Neutrophil (primary cell): ENCODE measurements around the gene NEXN.
A peak's percentile ranks its signal among the peaks of the same experiment; 100 is the strongest.

Source experiments
- H3K27ac ChIP-seq: fragments of 200-600 bp; sonication (generic); 2 replicates; pipeline ENCODE4 v1.5.1; 2016; ENCODE audit warnings: mild to moderate bottlenecking, moderate library complexity
- H3K27me3 ChIP-seq: fragments of 200-600 bp; sonication (generic); 2 replicates; pipeline ENCODE4 v1.6.0; 2016; ENCODE audit warnings: mild to moderate bottlenecking
- H3K36me3 ChIP-seq: fragments of 200-600 bp; sonication (generic); 2 replicates; pipeline ENCODE4 v1.5.1; 2017
- H3K4me1 ChIP-seq, 2 experiments: fragments of 200-600 bp in 1 of 2; sonication (generic) in 1 of 2; 1 replicate in 1 of 2; 2 replicates in 1 of 2; pipeline versions ENCODE4 v1.5.1 to v1.6.1; 2013 to 2016; ENCODE audit warnings: low read depth in 1 of 2, low read length in 1 of 2, mild to moderate bottlenecking in 1 of 2, moderate library complexity in 1 of 2; ENCODE audit not compliant: control insufficient read depth in 1 of 2, insufficient read depth in 1 of 2
- H3K4me3 ChIP-seq, 2 experiments: fragments of 200-600 bp in 1 of 2; sonication (generic) in 1 of 2; 1 replicate in 1 of 2; 2 replicates in 1 of 2; pipeline ENCODE4 v1.5.1; 2013 to 2016; ENCODE audit warnings: low read depth in 1 of 2, low read length in 1 of 2, mild to moderate bottlenecking in 1 of 2, moderate library complexity in 1 of 2
- H3K9me3 ChIP-seq: fragments of 200-600 bp; sonication (generic); 2 replicates; pipeline ENCODE4 v1.5.1; 2016
- TF ChIP-seq, protein P1 (sequence below): fragments of 200-600 bp; sonication (generic); IDR thresholded peaks from 2 replicates; pipeline ENCODE4 v1.5.1; 2016; ENCODE audit warnings: antibody characterized with exemption

NEXN gene

DNA sequence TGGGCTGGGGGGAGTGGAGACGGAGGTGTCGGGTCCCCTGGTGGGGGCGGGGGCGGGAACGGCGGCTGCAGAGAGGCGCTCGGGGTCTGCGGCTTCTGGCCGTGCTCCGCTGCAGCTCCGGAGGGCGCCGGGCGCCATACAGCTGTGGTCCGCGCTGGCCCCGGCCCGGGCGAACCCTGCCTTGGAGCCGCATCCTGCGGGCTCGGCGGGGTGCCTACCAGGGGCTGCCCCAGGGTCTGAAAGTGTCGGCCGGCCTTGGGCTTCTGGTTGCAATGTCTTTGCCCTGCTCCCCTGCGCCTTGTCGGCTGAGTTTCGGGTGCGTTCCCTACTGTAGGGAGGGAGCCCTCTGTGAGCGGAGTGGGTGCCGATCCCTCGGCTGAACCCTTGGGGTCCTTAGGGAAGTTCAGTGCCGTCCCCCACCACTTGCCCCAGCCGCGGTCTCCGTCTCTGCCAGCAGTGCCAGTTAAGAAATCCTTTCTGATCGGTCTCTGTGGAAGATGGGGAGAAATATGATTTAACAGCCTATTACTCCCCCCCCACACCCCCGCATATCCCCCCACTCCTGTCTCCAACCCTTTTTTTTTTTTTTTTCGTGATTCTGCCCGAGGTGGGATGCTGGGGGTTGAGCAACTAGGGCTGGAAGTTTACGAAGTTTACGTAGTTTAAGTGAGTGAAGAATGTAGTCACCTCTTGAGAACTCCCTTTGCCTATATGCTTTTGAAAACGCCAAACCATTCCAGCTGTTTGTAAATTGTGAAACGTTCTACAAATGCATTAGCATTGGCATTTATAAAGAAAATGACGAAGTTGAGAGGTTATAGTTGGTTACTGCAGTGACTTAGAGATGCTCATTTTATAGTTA is 588 bp downstream of the NEXN start:
- Histone ChIP-seq H3K4me3 (peak overlapping the region in 1 of 2 experiments; percentile 45), H3K9me3 (no peaks in the 10 kb centered on the region), H3K27ac (no peak overlapping the region), H3K36me3 (no peaks in the 10 kb centered on the region), H3K27me3 (peaks cover 39% of the 10 kb centered on the region), H3K4me1 (peaks cover 0 to 15% of the 10 kb centered on the region in 2 experiments)
- TF ChIP-seq, protein P1, sequence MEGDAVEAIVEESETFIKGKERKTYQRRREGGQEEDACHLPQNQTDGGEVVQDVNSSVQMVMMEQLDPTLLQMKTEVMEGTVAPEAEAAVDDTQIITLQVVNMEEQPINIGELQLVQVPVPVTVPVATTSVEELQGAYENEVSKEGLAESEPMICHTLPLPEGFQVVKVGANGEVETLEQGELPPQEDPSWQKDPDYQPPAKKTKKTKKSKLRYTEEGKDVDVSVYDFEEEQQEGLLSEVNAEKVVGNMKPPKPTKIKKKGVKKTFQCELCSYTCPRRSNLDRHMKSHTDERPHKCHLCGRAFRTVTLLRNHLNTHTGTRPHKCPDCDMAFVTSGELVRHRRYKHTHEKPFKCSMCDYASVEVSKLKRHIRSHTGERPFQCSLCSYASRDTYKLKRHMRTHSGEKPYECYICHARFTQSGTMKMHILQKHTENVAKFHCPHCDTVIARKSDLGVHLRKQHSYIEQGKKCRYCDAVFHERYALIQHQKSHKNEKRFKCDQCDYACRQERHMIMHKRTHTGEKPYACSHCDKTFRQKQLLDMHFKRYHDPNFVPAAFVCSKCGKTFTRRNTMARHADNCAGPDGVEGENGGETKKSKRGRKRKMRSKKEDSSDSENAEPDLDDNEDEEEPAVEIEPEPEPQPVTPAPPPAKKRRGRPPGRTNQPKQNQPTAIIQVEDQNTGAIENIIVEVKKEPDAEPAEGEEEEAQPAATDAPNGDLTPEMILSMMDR: no peak

DNA sequence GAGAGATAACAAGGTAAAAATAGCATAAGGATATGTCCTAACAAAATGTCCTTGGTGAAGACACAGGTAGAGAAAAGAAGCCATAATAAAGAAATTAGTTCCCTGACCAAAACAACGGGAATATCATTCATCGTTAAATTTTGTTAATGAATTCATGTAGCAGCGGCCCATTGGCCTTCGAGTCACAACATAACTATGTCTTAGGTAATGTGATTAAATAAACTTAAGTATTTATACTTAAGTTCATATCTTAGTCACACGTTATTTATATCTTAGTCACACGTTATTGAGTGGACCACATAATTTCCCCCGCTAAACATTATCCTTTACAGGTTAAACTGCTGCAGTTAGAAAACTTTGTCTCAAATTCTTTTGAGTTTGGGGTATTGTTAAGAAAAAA is 1.2 kb downstream of the NEXN start:
- Histone ChIP-seq H3K4me1 (peaks cover 0 to 15% of the 10 kb centered on the region in 2 experiments), H3K36me3 (no peaks in the 10 kb centered on the region), H3K27me3 (peaks cover 39% of the 10 kb centered on the region), H3K9me3 (no peaks in the 10 kb centered on the region), H3K27ac (no peak overlapping the region), H3K4me3 (no peak overlapping the region)
- TF ChIP-seq, protein P1: no peak

DNA sequence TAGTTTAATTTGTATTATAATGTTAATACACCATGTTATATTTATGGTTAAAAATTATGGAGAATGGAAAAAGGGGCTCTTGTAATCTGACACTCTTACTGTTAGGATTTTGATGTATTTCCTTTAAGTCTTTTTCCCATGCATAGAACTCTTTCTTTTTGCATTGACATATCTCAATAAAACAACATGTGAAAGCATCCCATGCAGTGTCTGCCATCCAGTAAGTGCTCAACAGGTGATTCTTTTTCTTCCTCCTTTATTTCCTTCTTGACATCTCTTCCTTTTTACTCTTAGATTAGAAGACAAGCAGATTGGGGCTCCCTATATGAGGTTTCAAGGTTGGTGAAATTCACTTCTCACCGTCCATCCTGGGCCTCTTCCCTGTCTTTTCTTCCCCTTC is 2.8 kb downstream of the NEXN start:
- TF ChIP-seq, protein P1: no peak
- no peak overlapping the region for H3K27ac ChIP-seq
- H3K4me1 ChIP-seq: peaks cover 0 to 15% of the 10 kb centered on the region in 2 experiments
- H3K4me3 ChIP-seq: no peak overlapping the region
- H3K9me3 ChIP-seq: no peaks in the 10 kb centered on the region
- peaks cover 39% of the 10 kb centered on the region for H3K27me3 ChIP-seq
- H3K36me3 ChIP-seq: no peaks in the 10 kb centered on the region

DNA sequence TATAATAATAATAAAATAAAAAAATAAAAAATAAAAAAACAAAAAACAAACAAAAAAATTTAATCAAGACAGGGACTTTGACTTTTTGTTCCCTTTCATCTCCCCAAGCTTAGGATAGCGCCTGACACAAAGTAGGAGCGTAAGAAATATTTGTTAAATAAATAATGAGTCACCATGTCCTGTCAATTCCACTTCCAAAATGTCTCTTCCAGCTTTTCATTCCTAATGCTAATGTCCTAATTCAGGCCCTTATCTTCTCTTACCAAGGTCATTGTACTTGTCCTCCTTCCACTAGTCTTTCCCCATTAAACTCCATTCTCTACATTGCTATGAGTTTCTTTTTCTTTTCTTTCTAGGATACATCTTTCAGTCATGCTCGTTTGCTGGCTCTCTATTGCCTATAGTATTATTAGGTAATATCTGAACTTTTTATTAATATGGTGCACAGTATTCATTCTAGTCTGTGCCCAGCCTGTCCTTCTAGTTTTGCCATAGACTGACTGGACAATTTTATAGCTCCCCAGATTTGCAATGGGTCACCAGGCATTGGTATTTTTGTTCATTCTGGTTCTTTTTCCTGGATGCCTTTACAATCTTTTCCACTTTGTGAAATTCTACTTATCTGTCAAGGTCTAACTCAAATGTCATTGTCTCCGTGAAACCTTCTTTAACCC is 11.4 kb downstream of the NEXN start:
- Histone ChIP-seq H3K36me3 (no peaks in the 10 kb centered on the region), H3K4me3 (no peak overlapping the region), H3K4me1 (no peaks in the 10 kb centered on the region), H3K9me3 (no peaks in the 10 kb centered on the region), H3K27me3 (no peaks in the 10 kb centered on the region), H3K27ac (no peak overlapping the region)
- TF ChIP-seq, protein P1: no peak

- H3K27ac ChIP-seq: no peak overlapping the region
- no peaks in the 10 kb centered on the region for H3K4me1 ChIP-seq
- H3K27me3 ChIP-seq: no peaks in the 10 kb centered on the region
- H3K36me3 ChIP-seq: no peaks in the 10 kb centered on the region
- TF ChIP-seq, protein P1: no peak
- no peaks in the 10 kb centered on the region for H3K9me3 ChIP-seq
- no peak overlapping the region for H3K4me3 ChIP-seq
These were observed 12.4 kb downstream of the NEXN start for GRCh38 chr1:77900687-77901293.
